CD14-positive monocyte (primary cell): Measurements from ENCODE around the gene AKAP8L. TPM values are rescaled to one million over a fixed set of nuclear protein-coding genes. Genes with fewer than 3 reads are reported as not detected.

Source experiments
- DNase-seq, 3 donors: peaks; one replicate each; pipeline ENCODE4 v3.0.0-alpha.2; 2011 to 2022
- H2AFZ ChIP-seq: 2 replicates; pipeline ENCODE4 v1.6.0; 2012; ENCODE audit warnings: mild to moderate bottlenecking, low read depth, low read length, inconsistent platforms; ENCODE audit not compliant: insufficient read depth, poor library complexity, severe bottlenecking
- H3K27ac ChIP-seq, 2 donors: 1 replicate in 1 of 2; 2 replicates in 1 of 2; pipeline ENCODE4 v1.5.1; 2012 to 2013; ENCODE audit warnings: low read length in 2 of 2, control low read depth in 1 of 2, inconsistent platforms in 1 of 2, low read depth in 1 of 2, mild to moderate bottlenecking in 1 of 2
- H3K27me3 ChIP-seq, 2 donors: one replicate each; pipeline versions ENCODE4 v1.6.0 to v1.6.1; 2011 to 2013; ENCODE audit warnings: low read length in 2 of 2; ENCODE audit not compliant: control insufficient read depth in 2 of 2, insufficient read depth in 2 of 2
- H3K36me3 ChIP-seq, 2 donors: replicated peaks in 1 of 2; 1 replicate in 1 of 2; 2 replicates in 1 of 2; pipeline versions ENCODE4 v1.5.1 to v1.6.1; 2012 to 2013; ENCODE audit warnings: low read length in 2 of 2, control low read depth in 1 of 2, inconsistent platforms in 1 of 2, mild to moderate bottlenecking in 1 of 2; ENCODE audit not compliant: insufficient read depth in 2 of 2, control insufficient read depth in 1 of 2
- H3K4me1 ChIP-seq, 2 donors: 1 replicate in 1 of 2; 2 replicates in 1 of 2; pipeline versions ENCODE4 v1.5.1 to v1.6.1; 2012 to 2013; ENCODE audit warnings: low read length in 2 of 2, control low read depth in 1 of 2, inconsistent platforms in 1 of 2, mild to moderate bottlenecking in 1 of 2, moderate library complexity in 1 of 2; ENCODE audit not compliant: insufficient read depth in 2 of 2, control insufficient read depth in 1 of 2
- H3K4me2 ChIP-seq: replicated peaks from 2 replicates; pipeline ENCODE3; 2012; ENCODE audit warnings: low read length, moderate library complexity, mild to moderate bottlenecking; ENCODE audit not compliant: poor library complexity, severe bottlenecking; ENCODE audit errors: extremely low read depth
- H3K4me3 ChIP-seq, 3 experiments: fragments of 200-600 bp in 1 of 3; sonication (generic) in 1 of 3; replicated peaks in 1 of 3; 1 replicate in 2 of 3; 2 replicates in 1 of 3; pipeline ENCODE4 v1.5.1; 2011 to 2013; ENCODE audit warnings: low read length in 3 of 3, mild to moderate bottlenecking in 3 of 3, control low read depth in 2 of 3, low read depth in 2 of 3, inconsistent platforms in 1 of 3, moderate library complexity in 1 of 3
- H3K79me2 ChIP-seq: 2 replicates; pipeline ENCODE4 v1.6.0; 2012; ENCODE audit warnings: mild to moderate bottlenecking, control low read depth, inconsistent platforms, low read length, moderate library complexity; ENCODE audit not compliant: insufficient read depth
- H3K9ac ChIP-seq: 2 replicates; pipeline ENCODE4 v1.6.0; 2017; ENCODE audit warnings: low read length, mild to moderate bottlenecking; ENCODE audit not compliant: insufficient read depth, poor library complexity, severe bottlenecking
- H3K9me3 ChIP-seq, 2 donors: replicated peaks in 1 of 2; 1 replicate in 1 of 2; 2 replicates in 1 of 2; pipeline versions ENCODE4 v1.5.1 to v1.6.1; 2012 to 2013; ENCODE audit warnings: low read length in 2 of 2, control low read depth in 1 of 2; ENCODE audit not compliant: control insufficient read depth in 1 of 2, insufficient read depth in 1 of 2
- H4K20me1 ChIP-seq: 2 replicates; pipeline ENCODE4 v1.6.0; 2012; ENCODE audit warnings: mild to moderate bottlenecking, low read length, control low read depth, moderate library complexity; ENCODE audit not compliant: insufficient read depth
- H3K27ac Mint-ChIP-seq, 7 donors: one replicate each; pipeline ENCODE4 v1.8.0; 2020; ENCODE audit warnings: mild to moderate bottlenecking in 7 of 7, mixed read lengths in 7 of 7, moderate library complexity in 6 of 7, inconsistent platforms in 2 of 7
- H3K27me3 Mint-ChIP-seq, 3 donors: one replicate each; pipeline ENCODE4 v1.8.0; 2021 to 2022; ENCODE audit warnings: low read depth in 3 of 3, mild to moderate bottlenecking in 3 of 3, mixed read lengths in 3 of 3, moderate library complexity in 3 of 3, inconsistent platforms in 1 of 3
- H3K36me3 Mint-ChIP-seq, 2 donors: one replicate each; pipeline ENCODE4 v1.8.0; 2020; ENCODE audit warnings: mixed read lengths in 2 of 2, inconsistent platforms in 1 of 2, mild to moderate bottlenecking in 1 of 2
- H3K4me1 Mint-ChIP-seq: one replicate; pipeline ENCODE4 v1.8.0; 2020; ENCODE audit warnings: mild to moderate bottlenecking, mixed read lengths
- H3K4me3 Mint-ChIP-seq, 2 donors: one replicate each; pipeline ENCODE4 v1.8.0; 2020; ENCODE audit warnings: mild to moderate bottlenecking in 2 of 2, mixed read lengths in 2 of 2, moderate library complexity in 1 of 2
- H3K9me3 Mint-ChIP-seq, 7 donors: one replicate each; pipeline ENCODE4 v1.8.0; 2020 to 2022; ENCODE audit warnings: mixed read lengths in 7 of 7, mild to moderate bottlenecking in 6 of 7, moderate library complexity in 6 of 7, inconsistent platforms in 2 of 7
- WGBS: methylation state at CpG from one replicate; pipeline ENCODE4 v1.1.5; 2013; ENCODE audit warnings: missing lambda C conversion rate; ENCODE audit not compliant: insufficient coverage; 5-methylcytosine and 5-hydroxymethylcytosine counted together
- intact Hi-C, 2 donors: fragments of 100-400 bp; cut with micrococcal nuclease; formaldehyde crosslinking; loops; one replicate each; pipeline versions ENCODE4 v1.15.0 to v1.15.1; 2023
- polyA plus RNA-seq, 3 donors: library from polyadenylated mRNA; depleted of rRNA in 1 of 3; unstranded in 2 of 3; stranded (reverse) in 1 of 3; fragments of 300-500 nt in 2 of 3; fragments of >200 nt in 1 of 3; fragmentation: Illumina TruSeq in 2 of 3; gene quantifications; 1 replicate in 2 of 3; 2 replicates in 1 of 3; pipeline ENCODE4 v1.2.3, GENCODE V29; 2012 to 2021
- TF ChIP-seq, protein P1 (sequence below): fragments of 200-600 bp; IDR thresholded peaks from one replicate; pipeline ENCODE4 v1.8.0; 2022; ENCODE audit warnings: antibody characterized with exemption, mild to moderate bottlenecking

AKAP8L gene
- polyA plus RNA-seq, 3 donors, result 21.4 to 103 (median 39.0) TPM

DNA sequence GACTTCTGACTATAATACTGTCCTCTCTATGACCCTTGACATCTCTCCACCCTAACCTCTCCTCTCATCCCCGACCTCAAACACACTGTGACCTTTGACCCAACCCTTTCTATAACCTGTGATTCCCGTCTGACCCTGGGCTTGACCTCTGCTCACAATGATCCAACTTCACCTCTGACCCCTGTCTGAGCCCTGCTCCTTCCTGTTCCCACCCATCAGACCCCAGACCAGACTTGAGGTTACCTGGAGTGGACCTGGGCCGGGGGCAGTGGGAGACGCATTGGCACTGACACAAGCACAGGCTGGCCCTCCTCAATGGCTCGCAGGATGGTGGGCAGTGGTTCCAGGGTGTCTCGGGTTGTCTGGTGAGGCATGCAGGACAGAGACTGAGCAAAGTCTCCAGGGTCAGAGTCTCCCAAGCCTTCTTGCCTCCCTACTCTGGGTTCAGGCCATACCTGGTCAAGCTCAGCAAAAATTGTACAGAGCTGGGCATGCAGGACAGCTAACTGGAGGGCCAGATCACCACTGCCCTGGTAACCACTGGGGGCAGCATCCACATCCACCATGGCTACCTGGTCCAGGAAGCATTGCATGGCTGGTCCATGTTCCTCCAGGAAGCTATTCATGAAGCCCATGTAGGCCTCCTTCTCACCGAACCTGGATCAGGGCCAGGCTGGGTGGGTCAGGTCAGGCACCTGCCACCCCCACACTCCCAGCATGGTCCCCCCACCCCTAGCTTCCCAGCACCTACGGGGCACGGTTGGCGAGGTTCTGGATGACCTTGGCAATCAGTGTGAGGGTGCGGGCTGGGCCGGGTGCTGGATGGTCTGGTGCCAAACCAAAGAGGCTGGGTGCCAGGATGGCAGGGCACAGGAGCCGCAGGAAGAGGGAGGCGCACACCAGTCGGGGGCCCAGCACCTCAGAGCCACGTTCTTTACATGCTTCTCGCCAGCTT is 35.4 kb upstream of the AKAP8L start:
- Mint-ChIP-seq H3K9me3 (peaks cover 0 to 9% (median 5%) of the 10 kb centered on the region in 7 donors), H3K27ac (peak overlapping the region in 3 of 7 donors; percentile 2 to 53 (median 26)), H3K36me3 (peaks cover 50 to 55% of the 10 kb centered on the region in 2 donors), H3K4me3 (no peak overlapping the region), H3K4me1 (peaks cover 9% of the 10 kb centered on the region), H3K27me3 (peaks cover 0 to 1% (median 0%) of the 10 kb centered on the region in 3 donors)
- Histone ChIP-seq H3K4me1 (peaks cover 6% of the 10 kb centered on the region in 2 donors), H3K9me3 (no peaks in the 10 kb centered on the region), H3K36me3 (peaks cover 49 to 66% of the 10 kb centered on the region in 2 donors), H3K27me3 (no peaks in the 10 kb centered on the region), H3K4me2 (no peak overlapping the region), H4K20me1 (peaks cover 4% of the 10 kb centered on the region), H3K9ac (no peak overlapping the region), H3K4me3 (no peak overlapping the region), H2AFZ (no peak overlapping the region), H3K27ac (no peak overlapping the region), H3K79me2 (no peaks in the 10 kb centered on the region)
- 94% methylated on average over 15 of the region's 17 CpGs for WGBS
- intact Hi-C loops, result no loop called here
- DNase-seq, result no peak
- TF ChIP-seq, protein P1, sequence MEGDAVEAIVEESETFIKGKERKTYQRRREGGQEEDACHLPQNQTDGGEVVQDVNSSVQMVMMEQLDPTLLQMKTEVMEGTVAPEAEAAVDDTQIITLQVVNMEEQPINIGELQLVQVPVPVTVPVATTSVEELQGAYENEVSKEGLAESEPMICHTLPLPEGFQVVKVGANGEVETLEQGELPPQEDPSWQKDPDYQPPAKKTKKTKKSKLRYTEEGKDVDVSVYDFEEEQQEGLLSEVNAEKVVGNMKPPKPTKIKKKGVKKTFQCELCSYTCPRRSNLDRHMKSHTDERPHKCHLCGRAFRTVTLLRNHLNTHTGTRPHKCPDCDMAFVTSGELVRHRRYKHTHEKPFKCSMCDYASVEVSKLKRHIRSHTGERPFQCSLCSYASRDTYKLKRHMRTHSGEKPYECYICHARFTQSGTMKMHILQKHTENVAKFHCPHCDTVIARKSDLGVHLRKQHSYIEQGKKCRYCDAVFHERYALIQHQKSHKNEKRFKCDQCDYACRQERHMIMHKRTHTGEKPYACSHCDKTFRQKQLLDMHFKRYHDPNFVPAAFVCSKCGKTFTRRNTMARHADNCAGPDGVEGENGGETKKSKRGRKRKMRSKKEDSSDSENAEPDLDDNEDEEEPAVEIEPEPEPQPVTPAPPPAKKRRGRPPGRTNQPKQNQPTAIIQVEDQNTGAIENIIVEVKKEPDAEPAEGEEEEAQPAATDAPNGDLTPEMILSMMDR, result no peak

DNA sequence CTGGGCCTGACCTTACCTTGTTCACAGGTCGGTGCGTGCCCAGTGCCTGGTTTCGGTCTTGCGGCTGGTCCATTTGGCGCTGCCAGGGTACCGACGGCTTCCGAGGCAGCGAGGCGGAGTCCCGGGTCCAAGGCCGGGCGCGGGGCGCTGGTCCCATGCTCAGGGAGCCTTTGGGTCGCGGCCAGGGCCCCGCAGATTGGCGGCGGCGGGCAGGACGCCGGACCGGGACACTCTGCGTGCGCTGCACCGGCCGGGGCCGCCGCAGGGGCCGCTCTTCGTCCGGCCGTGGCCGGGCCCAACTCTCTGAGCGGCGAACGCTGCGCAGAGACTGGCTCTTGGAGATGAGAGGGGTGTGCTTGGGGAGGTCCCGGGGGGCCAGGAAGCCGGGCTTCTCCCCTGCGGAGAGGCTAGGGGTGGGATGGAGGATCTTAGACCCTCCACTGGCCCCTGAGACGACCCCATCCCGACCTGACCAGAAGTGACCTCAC is 34.3 kb upstream of the AKAP8L start:
- TF ChIP-seq, protein P1, result no peak
- H3K9me3 ChIP-seq, result no peaks in the 10 kb centered on the region
- H3K27ac ChIP-seq, result no peak overlapping the region
- no peak overlapping the region for H3K4me3 ChIP-seq
- no peak overlapping the region for H2AFZ ChIP-seq
- no peaks in the 10 kb centered on the region for H3K27me3 ChIP-seq
- H3K79me2 ChIP-seq, result no peaks in the 10 kb centered on the region
- WGBS, result 99% methylated on average over 28 of the region's 44 CpGs
- peaks cover 4% of the 10 kb centered on the region for H4K20me1 ChIP-seq
- peaks cover 0 to 1% (median 0%) of the 10 kb centered on the region in 3 donors for H3K27me3 Mint-ChIP-seq
- peaks cover 0 to 8% (median 4%) of the 10 kb centered on the region in 7 donors for H3K9me3 Mint-ChIP-seq
- H3K4me1 ChIP-seq, result peaks cover 11 to 12% of the 10 kb centered on the region in 2 donors
- intact Hi-C loops, result no loop called here
- no peak overlapping the region for H3K9ac ChIP-seq
- no peak overlapping the region for H3K4me2 ChIP-seq
- H3K4me1 Mint-ChIP-seq, result peaks cover 15% of the 10 kb centered on the region
- H3K27ac Mint-ChIP-seq, result no peak overlapping the region
- no peak overlapping the region for H3K4me3 Mint-ChIP-seq
- DNase-seq, result no peak
- peaks cover 46% of the 10 kb centered on the region in 2 donors for H3K36me3 Mint-ChIP-seq
- H3K36me3 ChIP-seq, result peaks cover 45 to 62% of the 10 kb centered on the region in 2 donors
